DOHH2 (cell line): ENCODE measurements around the gene CMKLR1.

ENCODE experiments used
- H3F3A ChIP-seq: fragments of 200-600 bp; sonication (generic), shearing (Covaris generic); 2 replicates; pipeline ENCODE4 v1.6.0; 2016; ENCODE audit warnings: antibody characterized with exemption, mild to moderate bottlenecking; ENCODE audit not compliant: control insufficient read depth, insufficient read depth
- H3K27ac ChIP-seq: fragments of 200-600 bp; sonication (generic); 2 replicates; pipeline ENCODE4 v1.5.1; 2014; ENCODE audit warnings: low read depth, mild to moderate bottlenecking, low read length, moderate library complexity
- H3K27me3 ChIP-seq: fragments of 200-600 bp; sonication (generic); 2 replicates; pipeline ENCODE4 v1.6.1; 2014; ENCODE audit warnings: mild to moderate bottlenecking, low read length, mixed read lengths; ENCODE audit not compliant: control insufficient read depth
- H3K36me3 ChIP-seq: fragments of 200-600 bp; sonication (generic); 2 replicates; pipeline ENCODE4 v1.6.1; 2014; ENCODE audit warnings: mild to moderate bottlenecking, low read length, moderate library complexity, mixed read lengths; ENCODE audit not compliant: control insufficient read depth
- H3K4me1 ChIP-seq: fragments of 200-600 bp; sonication (generic); 2 replicates; pipeline ENCODE4 v1.6.1; 2014; ENCODE audit warnings: mild to moderate bottlenecking, low read length, mixed read lengths; ENCODE audit not compliant: control insufficient read depth
- H3K4me2 ChIP-seq: fragments of 200-600 bp; sonication (generic); 2 replicates; pipeline ENCODE4 v1.6.0; 2014; ENCODE audit warnings: mild to moderate bottlenecking, low read length, moderate library complexity
- H3K4me3 ChIP-seq: fragments of 200-600 bp; sonication (generic); 2 replicates; pipeline ENCODE4 v1.5.1; 2014; ENCODE audit warnings: mild to moderate bottlenecking, low read length, mixed read lengths
- H3K79me2 ChIP-seq: fragments of 200-600 bp; sonication (generic); 2 replicates; pipeline ENCODE4 v1.6.1; 2014; ENCODE audit warnings: mild to moderate bottlenecking, low read length, mixed read lengths; ENCODE audit not compliant: control insufficient read depth
- H3K9me2 ChIP-seq: fragments of 200-600 bp; sonication (generic); replicated peaks from 2 replicates; pipeline ENCODE4 v1.6.1; 2014; ENCODE audit warnings: mild to moderate bottlenecking, low read length, mixed read lengths; ENCODE audit not compliant: control insufficient read depth
- H3K9me3 ChIP-seq: fragments of 200-600 bp; sonication (generic); 2 replicates; pipeline ENCODE4 v1.6.1; 2014; ENCODE audit warnings: antibody characterized with exemption, low read length, mixed read lengths; ENCODE audit not compliant: control insufficient read depth, insufficient read depth
- H4K20me1 ChIP-seq: fragments of 200-600 bp; sonication (generic); 2 replicates; pipeline ENCODE4 v1.6.0; 2014; ENCODE audit warnings: low read depth, mild to moderate bottlenecking, antibody characterized with exemption, low read length, moderate library complexity; ENCODE audit not compliant: control insufficient read depth, insufficient read depth
- EZH2phosphoT487 ChIP-seq: fragments of 200-600 bp; sonication (generic); IDR thresholded peaks from 2 replicates; pipeline ENCODE4 v1.6.1; 2017; ENCODE audit warnings: borderline replicate concordance, mild to moderate bottlenecking, antibody characterized with exemption, low read length, moderate library complexity, mixed read lengths
- TF ChIP-seq, protein P1 (sequence below): fragments of 200-600 bp; sonication (generic); IDR thresholded peaks from one replicate; pipeline ENCODE4 v1.5.1; 2014; ENCODE audit warnings: antibody characterized with exemption, mild to moderate bottlenecking, low read depth, low read length; ENCODE audit not compliant: poor library complexity, severe bottlenecking

Gene CMKLR1

DNA sequence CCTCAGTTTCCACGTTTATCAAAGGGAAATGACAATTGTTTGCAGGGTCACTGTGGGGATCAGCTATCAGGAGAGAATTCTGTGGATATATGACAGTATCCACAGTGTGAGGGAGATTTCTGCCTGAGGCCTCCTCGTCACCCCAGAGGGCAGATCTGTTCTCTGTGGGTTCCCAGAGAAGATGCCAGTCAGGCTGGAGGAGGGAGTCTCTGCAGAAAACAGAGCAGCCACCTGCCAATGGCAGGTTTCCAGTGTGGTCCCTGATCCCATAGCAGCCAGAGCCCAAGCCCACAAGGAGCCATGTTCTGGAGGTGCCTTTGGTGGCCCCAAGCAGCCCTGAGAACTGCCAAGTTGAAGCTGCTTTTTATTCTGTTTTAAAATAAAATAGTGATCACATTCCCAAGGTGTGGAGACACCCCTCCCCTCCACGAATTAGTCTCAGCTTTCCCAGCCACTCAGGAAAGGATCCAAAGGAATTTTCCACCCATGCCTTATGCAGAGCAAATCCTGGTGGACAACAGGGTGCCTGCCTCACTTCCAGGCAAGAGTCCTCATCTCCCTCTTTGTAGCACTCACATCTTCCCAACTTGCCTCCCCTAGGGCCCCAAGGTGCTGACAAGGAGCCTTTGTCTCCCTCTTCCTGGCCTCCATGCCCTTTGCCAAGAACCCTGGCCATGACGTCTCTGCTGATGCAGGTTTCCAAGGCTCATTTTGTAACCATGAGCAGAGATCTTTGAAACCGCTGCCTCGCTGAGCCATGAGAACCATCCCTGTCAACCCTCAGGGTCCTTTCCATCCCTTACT, 20.4 kb downstream of the CMKLR1 start:
- Histone ChIP-seq H3K79me2 (no peaks in the 10 kb centered on the region), H3K4me3 (no peak overlapping the region), H3K9me3 (no peaks in the 10 kb centered on the region), H3K9me2 (no peaks in the 10 kb centered on the region), H3F3A (no peaks in the 10 kb centered on the region), H3K27ac (no peak overlapping the region), H3K36me3 (no peaks in the 10 kb centered on the region), H3K4me1 (peaks cover 12% of the 10 kb centered on the region), H4K20me1 (no peaks in the 10 kb centered on the region), H3K27me3 (no peaks in the 10 kb centered on the region; the same call in 1 of the 2 replicates), H3K4me2 (no peak overlapping the region)
- no peak for TF ChIP-seq EZH2phosphoT487
- TF ChIP-seq, protein P1, sequence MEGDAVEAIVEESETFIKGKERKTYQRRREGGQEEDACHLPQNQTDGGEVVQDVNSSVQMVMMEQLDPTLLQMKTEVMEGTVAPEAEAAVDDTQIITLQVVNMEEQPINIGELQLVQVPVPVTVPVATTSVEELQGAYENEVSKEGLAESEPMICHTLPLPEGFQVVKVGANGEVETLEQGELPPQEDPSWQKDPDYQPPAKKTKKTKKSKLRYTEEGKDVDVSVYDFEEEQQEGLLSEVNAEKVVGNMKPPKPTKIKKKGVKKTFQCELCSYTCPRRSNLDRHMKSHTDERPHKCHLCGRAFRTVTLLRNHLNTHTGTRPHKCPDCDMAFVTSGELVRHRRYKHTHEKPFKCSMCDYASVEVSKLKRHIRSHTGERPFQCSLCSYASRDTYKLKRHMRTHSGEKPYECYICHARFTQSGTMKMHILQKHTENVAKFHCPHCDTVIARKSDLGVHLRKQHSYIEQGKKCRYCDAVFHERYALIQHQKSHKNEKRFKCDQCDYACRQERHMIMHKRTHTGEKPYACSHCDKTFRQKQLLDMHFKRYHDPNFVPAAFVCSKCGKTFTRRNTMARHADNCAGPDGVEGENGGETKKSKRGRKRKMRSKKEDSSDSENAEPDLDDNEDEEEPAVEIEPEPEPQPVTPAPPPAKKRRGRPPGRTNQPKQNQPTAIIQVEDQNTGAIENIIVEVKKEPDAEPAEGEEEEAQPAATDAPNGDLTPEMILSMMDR = no peak

DNA sequence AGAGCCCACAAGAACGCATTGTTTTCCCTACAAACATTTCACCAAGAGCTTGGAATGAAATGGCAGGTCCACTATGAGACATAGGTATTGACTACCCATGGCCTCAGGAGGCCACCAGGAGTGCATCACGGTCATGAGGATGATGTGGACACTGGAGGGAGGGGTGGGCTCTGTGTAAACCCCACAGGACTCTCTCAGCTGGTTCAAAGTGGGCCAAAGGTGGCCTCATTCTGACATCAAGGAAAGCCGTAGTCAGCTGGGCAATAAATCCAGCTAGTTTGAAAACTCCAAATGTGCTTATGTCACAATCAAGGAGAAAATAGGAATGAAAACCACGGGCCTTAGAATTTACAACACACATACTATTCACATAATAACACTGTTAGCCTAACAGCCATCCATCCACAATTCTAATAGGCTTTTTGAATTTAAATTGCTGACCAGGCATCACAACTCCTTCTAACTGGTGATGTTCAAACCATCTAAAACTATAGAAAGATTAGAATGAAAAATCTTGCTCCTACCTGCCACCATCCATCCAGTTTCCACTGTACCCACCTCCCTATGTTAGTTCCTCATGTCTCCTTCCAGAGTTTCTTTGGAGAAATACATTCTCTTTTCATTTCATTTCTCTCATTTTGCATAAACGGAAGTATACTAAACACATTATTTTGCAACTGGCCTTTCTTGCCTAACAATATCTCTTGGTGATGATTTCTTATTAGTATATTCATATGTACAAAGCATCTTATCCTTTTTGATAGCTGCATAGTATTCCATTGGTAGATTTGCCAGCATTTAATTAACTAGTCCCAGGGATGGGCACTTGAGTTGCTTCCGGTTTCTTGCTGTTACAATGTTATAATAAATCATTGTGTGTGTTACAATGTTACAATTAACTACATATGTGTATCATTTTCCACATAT, 21.5 kb downstream of the CMKLR1 start:
- TF ChIP-seq, protein P1 = no peak
- no peak for TF ChIP-seq EZH2phosphoT487
- Histone ChIP-seq H3K27me3 (no peaks in the 10 kb centered on the region), H3K9me3 (no peaks in the 10 kb centered on the region), H3K4me2 (no peak overlapping the region), H3K27ac (no peak overlapping the region), H3K9me2 (no peaks in the 10 kb centered on the region), H3K4me1 (peaks cover 16% of the 10 kb centered on the region), H3F3A (no peaks in the 10 kb centered on the region), H3K4me3 (no peak overlapping the region), H3K36me3 (no peaks in the 10 kb centered on the region), H3K79me2 (no peaks in the 10 kb centered on the region), H4K20me1 (no peaks in the 10 kb centered on the region)

DNA sequence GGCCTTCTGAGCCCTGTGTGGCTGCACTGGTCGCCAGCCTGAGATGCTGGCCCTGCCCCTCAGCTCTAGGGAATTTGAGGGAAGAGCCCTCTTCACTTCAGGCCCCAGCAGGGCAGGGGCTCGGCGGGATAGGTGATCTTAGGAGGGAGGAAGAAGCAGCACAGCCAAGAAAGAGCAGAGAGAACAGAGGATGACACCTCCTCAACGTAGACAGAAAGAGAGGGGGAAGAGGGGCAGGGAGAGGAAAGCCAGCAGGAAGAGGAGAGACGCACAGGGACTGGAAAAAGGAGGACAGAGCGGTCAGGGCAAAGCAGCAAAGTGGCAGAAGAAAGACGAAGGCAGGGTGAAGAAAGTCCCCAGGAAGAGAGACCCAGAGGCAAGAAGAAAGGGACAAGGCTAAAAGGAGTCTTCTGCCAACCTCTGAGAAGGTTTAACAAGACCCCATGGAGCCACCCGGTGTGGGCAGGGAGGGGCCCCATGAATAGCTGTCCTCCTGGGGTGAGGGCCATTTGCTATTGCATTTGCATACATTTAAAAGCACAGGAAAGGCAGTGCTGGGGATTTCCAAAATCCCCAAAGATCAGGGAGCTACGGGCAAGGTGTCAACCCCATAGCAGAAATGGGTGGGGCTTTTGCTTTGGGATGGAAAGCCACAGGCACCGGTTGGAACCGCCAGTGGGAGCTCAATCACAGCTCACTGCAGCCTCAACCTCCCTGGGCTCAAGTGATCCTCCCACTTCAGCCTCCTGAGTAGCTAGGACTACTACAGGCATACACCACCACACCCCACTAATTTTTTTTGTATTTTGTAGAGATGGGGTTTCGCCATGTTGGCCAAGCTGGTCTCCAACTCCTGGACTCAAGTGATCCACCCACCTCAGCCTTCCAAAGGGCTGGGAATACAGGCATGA, 22.7 kb downstream of the CMKLR1 start:
- Histone ChIP-seq H3K4me1 (peaks cover 16% of the 10 kb centered on the region), H3K27me3 (no peaks in the 10 kb centered on the region), H3K9me3 (no peaks in the 10 kb centered on the region), H3K9me2 (no peaks in the 10 kb centered on the region), H3K27ac (no peak overlapping the region), H4K20me1 (no peaks in the 10 kb centered on the region), H3K4me2 (no peak overlapping the region), H3K79me2 (no peaks in the 10 kb centered on the region), H3K36me3 (no peaks in the 10 kb centered on the region), H3F3A (no peaks in the 10 kb centered on the region), H3K4me3 (no peak overlapping the region)
- TF ChIP-seq, protein P1 = no peak
- TF ChIP-seq EZH2phosphoT487 = no peak
